Suprapubic skin (tissue), 3 donors: ENCODE data around the gene IFRD1.

Source experiments
- CTCF ChIP-seq, 2 donors: fragments of 200-600 bp in 1 of 2; fragments of 450-650 bp in 1 of 2; sonication (generic) in 1 of 2; IDR thresholded peaks; one replicate each; pipeline ENCODE4 v1.5.1; 2016 to 2019; ENCODE audit warnings: antibody characterized with exemption in 2 of 2, mild to moderate bottlenecking in 1 of 2, moderate library complexity in 1 of 2
- POLR2A ChIP-seq, 2 donors: fragments of 450-650 bp; IDR thresholded peaks; one replicate each; pipeline ENCODE4 v1.6.1; 2017; ENCODE audit warnings: antibody characterized with exemption in 2 of 2, mild to moderate bottlenecking in 2 of 2, moderate library complexity in 2 of 2

GRCh38 chr7:112423987-112424386, 26.3 kb upstream of the IFRD1 start:
- TF ChIP-seq CTCF (IDR thresholded peaks at IDR 0.05) (no peak), POLR2A (IDR thresholded peaks at IDR 0.05) (no peak)
